Testis (tissue), 2 donors: Measurements from ENCODE around the gene HIPK2.

ENCODE experiments used
- POLR2A ChIP-seq: fragments of 450-650 bp; IDR thresholded peaks from one replicate; pipeline ENCODE4 v1.6.1; 2017; ENCODE audit warnings: antibody characterized with exemption, mild to moderate bottlenecking, moderate library complexity
- TF ChIP-seq, protein P1 (sequence below), 3 experiments: fragments of 450-650 bp in 2 of 3; fragments of 200-600 bp in 1 of 3; sonication (generic) in 1 of 3; IDR thresholded peaks; one replicate each; pipeline ENCODE4 v1.5.1; 2016 to 2019; ENCODE audit warnings: antibody characterized with exemption in 3 of 3, mild to moderate bottlenecking in 2 of 3, moderate library complexity in 1 of 3

- TF ChIP-seq POLR2A, result no peak
- TF ChIP-seq, protein P1, sequence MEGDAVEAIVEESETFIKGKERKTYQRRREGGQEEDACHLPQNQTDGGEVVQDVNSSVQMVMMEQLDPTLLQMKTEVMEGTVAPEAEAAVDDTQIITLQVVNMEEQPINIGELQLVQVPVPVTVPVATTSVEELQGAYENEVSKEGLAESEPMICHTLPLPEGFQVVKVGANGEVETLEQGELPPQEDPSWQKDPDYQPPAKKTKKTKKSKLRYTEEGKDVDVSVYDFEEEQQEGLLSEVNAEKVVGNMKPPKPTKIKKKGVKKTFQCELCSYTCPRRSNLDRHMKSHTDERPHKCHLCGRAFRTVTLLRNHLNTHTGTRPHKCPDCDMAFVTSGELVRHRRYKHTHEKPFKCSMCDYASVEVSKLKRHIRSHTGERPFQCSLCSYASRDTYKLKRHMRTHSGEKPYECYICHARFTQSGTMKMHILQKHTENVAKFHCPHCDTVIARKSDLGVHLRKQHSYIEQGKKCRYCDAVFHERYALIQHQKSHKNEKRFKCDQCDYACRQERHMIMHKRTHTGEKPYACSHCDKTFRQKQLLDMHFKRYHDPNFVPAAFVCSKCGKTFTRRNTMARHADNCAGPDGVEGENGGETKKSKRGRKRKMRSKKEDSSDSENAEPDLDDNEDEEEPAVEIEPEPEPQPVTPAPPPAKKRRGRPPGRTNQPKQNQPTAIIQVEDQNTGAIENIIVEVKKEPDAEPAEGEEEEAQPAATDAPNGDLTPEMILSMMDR (IDR thresholded peaks at IDR 0.05), result no peak
Measured at GRCh38 chr7:139658908-139659675, 118.7 kb downstream of the HIPK2 start.
